Measurements from ENCODE around the gene ITGA2. TPM values are rescaled to one million over a fixed set of nuclear protein-coding genes. Genes with fewer than 3 reads are reported as not detected.

ITGA2 gene
- total RNA-seq, 2 donors from 2014 or later: 0.79 to 1.7 TPM

- peaks cover 51% of the 10 kb centered on the region for H3K4me1 Mint-ChIP-seq (ENCODE audit: low read depth)
- H3K27me3 Mint-ChIP-seq (ENCODE audit: low read depth): peaks cover 42% of the 10 kb centered on the region
- ATAC-seq (replicated peaks in 1 of 2) (no peak), DNase-seq (no peak)
- no peak overlapping the region for H3K27ac Mint-ChIP-seq
- no peaks in the 10 kb centered on the region for H3K9me3 Mint-ChIP-seq
- no peak overlapping the region for H3K4me3 Mint-ChIP-seq
- no peaks in the 10 kb centered on the region for H3K36me3 Mint-ChIP-seq (ENCODE audit: insufficient read depth in 2 of 2)
Observed at GRCh38 chr5:53087171-53087570, 98.0 kb downstream of the ITGA2 start.

DNA sequence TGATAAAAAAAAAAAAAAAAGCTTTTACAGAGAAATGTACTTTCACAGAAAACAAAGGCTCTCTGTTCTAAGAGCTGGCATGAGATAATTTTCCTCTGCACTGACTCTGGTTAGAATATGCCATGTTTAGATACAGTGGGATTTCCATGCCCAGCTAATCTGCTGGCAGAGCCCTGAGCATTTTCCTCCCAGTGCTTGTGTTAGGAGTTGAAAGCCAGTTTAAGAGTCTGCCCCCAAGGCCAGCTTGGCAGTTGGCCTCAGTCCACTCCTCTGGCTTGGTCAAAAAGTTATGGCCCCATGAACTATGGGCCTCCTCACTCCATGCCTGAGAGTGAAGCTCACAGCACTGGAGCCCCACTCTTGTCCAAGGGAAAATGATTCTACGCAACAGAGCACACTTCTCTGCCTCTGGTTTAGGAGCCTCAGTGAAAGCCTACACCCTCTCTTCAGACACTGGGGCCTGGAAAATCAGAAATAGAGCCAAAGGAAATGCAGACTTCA, 98.5 kb downstream of the ITGA2 start:
- ATAC-seq (replicated peaks in 1 of 2) (no peak), DNase-seq (no peak)
- Mint-ChIP-seq H3K4me1 (ENCODE audit: low read depth) (peaks cover 51% of the 10 kb centered on the region), H3K27me3 (ENCODE audit: low read depth) (peaks cover 39% of the 10 kb centered on the region), H3K4me3 (no peak overlapping the region), H3K9me3 (no peaks in the 10 kb centered on the region), H3K27ac (peak overlapping the region; percentile 50), H3K36me3 (ENCODE audit: insufficient read depth in 2 of 2) (no peaks in the 10 kb centered on the region)

- Mint-ChIP-seq H3K9me3 (no peaks in the 10 kb centered on the region), H3K27me3 (ENCODE audit: low read depth) (peaks cover 27% of the 10 kb centered on the region), H3K4me3 (peak overlapping the region; percentile 67 to 82), H3K4me1 (ENCODE audit: low read depth) (peaks cover 40% of the 10 kb centered on the region), H3K36me3 (ENCODE audit: insufficient read depth in 2 of 2) (no peaks in the 10 kb centered on the region), H3K27ac (peak overlapping the region; percentile 89)
- DNase-seq (no peak), ATAC-seq (replicated peaks in 1 of 2) (peak; percentile 88 to 89)
Observed at GRCh38 chr5:53089481-53089991, 100.4 kb downstream of the ITGA2 start.

- Mint-ChIP-seq H3K27me3 (ENCODE audit: low read depth) (peaks cover 20% of the 10 kb centered on the region), H3K36me3 (ENCODE audit: insufficient read depth in 2 of 2) (no peaks in the 10 kb centered on the region), H3K27ac (peak overlapping the region; percentile 15), H3K4me3 (peak overlapping the region; percentile 67 to 82), H3K9me3 (no peaks in the 10 kb centered on the region), H3K4me1 (ENCODE audit: low read depth) (peaks cover 37% of the 10 kb centered on the region)
- ATAC-seq (replicated peaks in 1 of 2): peak; percentile 50 to 62
- DNase-seq: peak; percentile 25 to 45
Observed at GRCh38 chr5:53090229-53090628, 101.1 kb downstream of the ITGA2 start.

DNA sequence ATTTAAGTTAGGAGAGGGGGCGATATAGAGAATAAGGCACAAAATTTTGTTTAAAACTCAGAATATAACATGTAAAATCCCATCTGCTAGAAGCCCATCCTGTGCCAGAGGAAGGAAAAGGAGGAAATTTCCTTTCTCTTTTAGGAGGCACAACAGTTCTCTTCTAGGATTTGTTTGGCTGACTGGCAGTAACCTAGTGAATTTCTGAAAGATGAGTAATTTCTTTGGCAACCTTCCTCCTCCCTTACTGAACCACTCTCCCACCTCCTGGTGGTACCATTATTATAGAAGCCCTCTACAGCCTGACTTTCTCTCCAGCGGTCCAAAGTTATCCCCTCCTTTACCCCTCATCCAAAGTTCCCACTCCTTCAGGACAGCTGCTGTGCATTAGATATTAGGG, 102.1 kb downstream of the ITGA2 start:
- H3K36me3 Mint-ChIP-seq (ENCODE audit: insufficient read depth in 2 of 2): no peaks in the 10 kb centered on the region
- peaks cover 15% of the 10 kb centered on the region for H3K27me3 Mint-ChIP-seq (ENCODE audit: low read depth)

GRCh38 chr5:53092242-53092641, 103.1 kb downstream of the ITGA2 start:
- Mint-ChIP-seq H3K27ac (no peak overlapping the region), H3K9me3 (no peaks in the 10 kb centered on the region), H3K4me3 (no peak overlapping the region), H3K4me1 (ENCODE audit: low read depth) (peaks cover 46% of the 10 kb centered on the region), H3K27me3 (ENCODE audit: low read depth) (peaks cover 5% of the 10 kb centered on the region), H3K36me3 (ENCODE audit: insufficient read depth in 2 of 2) (no peaks in the 10 kb centered on the region)
- DNase-seq (no peak), ATAC-seq (replicated peaks in 1 of 2) (no peak)

More for the DNA sequence above, 102.1 kb downstream of the ITGA2 start:
- peaks cover 46% of the 10 kb centered on the region for H3K4me1 Mint-ChIP-seq (ENCODE audit: low read depth)
- no peak overlapping the region for H3K27ac Mint-ChIP-seq
- no peak for DNase-seq
- H3K4me3 Mint-ChIP-seq: no peak overlapping the region
- ATAC-seq (replicated peaks in 1 of 2): no peak
- H3K9me3 Mint-ChIP-seq: no peaks in the 10 kb centered on the region

DNA sequence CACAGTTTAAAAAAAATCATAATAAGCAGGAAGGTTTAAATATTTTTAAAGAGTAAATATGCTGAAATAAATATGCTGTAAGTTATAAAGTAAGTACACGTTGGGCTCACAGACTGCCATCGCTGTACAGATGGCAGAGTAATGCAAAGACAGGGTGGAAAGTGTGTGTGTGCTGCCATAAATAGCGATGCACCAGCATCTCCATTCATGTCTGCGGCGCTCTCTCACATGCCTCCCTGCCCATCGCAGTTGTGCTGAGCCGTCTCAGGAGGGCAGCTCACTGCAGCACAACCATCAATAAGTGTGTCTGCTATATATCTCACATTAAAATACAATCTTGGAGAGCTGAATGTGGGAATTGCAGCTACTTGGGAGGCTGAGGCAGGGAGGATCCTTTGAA, 106.1 kb downstream of the ITGA2 start:
- Mint-ChIP-seq H3K36me3 (ENCODE audit: insufficient read depth in 2 of 2) (peaks cover 4 to 5% of the 10 kb centered on the region in 2 donors), H3K27ac (no peak overlapping the region), H3K4me1 (ENCODE audit: low read depth) (peaks cover 28% of the 10 kb centered on the region), H3K9me3 (no peaks in the 10 kb centered on the region), H3K27me3 (ENCODE audit: low read depth) (peaks cover 3% of the 10 kb centered on the region), H3K4me3 (no peak overlapping the region)
- ATAC-seq (replicated peaks in 1 of 2) (no peak), DNase-seq (no peak)

DNA sequence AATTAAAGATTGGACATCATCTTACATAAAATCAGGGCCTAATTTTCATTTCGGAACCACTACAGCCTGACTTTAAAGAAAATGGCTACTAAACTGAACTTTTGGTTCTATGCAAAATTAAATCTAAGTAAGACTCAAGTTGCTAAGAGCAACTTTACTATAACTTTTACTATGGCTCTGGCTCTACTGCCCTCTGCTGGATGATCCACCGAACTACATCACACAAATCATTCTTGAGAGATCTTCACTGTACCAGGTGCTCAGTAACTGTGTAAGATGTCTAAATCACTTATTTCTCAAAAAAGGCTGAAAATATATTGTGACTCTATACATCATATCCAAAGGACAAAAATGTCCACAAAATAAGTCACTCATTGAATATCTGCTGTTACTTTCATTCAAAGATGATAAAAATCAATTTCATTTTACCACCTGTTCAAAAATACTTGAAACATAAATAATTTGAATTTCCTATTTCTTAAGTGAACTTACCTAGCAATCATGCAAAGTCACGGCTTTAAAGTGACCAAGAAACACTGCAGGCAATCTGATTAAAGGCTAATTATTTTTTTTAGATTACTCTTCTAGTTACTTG, 106.9 kb downstream of the ITGA2 start:
- DNase-seq: peak; percentile 58 to 70
- Mint-ChIP-seq H3K4me1 (ENCODE audit: low read depth) (peaks cover 20% of the 10 kb centered on the region), H3K36me3 (ENCODE audit: insufficient read depth in 2 of 2) (peaks cover 4 to 5% of the 10 kb centered on the region in 2 donors), H3K9me3 (no peaks in the 10 kb centered on the region), H3K27me3 (ENCODE audit: low read depth) (no peaks in the 10 kb centered on the region), H3K4me3 (no peak overlapping the region), H3K27ac (peak overlapping the region; percentile 83)
- peak; percentile 53 to 64 for ATAC-seq (replicated peaks in 1 of 2)

DNA sequence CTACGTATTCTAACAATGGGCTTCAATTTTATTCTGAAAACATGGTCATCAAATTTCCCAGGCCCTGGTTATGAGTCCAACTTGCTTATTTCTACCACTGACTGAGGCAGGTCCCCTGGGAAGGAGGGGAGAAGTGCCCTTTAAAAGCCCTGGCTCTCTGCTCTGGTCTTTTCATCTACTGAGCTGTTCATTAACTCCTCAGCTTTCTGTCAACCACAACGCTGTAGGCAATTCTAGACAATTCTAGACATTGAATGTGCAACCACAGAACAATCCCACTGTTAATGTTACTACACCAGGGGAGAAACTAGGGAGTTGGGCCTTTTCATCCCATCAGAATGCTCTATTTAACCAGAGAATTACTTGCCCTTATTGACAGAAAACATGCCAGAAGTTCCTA, 110.4 kb downstream of the ITGA2 start:
- Mint-ChIP-seq H3K27me3 (ENCODE audit: low read depth) (no peaks in the 10 kb centered on the region), H3K9me3 (no peaks in the 10 kb centered on the region), H3K36me3 (ENCODE audit: insufficient read depth in 2 of 2) (peaks cover 4 to 13% of the 10 kb centered on the region in 2 donors), H3K4me1 (ENCODE audit: low read depth) (peaks cover 17% of the 10 kb centered on the region), H3K27ac (no peak overlapping the region), H3K4me3 (no peak overlapping the region)
- ATAC-seq (replicated peaks in 1 of 2) (no peak), DNase-seq (no peak)

DNA sequence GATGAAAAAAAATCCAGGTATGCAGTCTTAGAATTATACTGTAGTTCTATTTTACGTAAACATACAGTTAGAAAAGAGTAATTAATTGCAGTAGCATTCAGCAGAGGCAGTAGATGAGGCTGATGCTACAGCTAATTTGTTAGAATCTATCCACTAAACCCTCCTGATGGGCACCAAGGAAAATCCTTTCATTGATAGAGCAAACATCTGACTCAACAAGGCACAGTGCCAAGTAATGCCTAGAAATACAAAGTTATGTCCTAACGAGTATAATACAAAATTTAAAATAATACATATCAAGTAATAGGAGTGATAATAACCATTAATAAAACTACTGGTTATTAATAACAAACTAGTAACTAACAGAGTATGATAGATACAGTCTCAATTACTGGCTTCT, 111.5 kb downstream of the ITGA2 start:
- Mint-ChIP-seq H3K27ac (no peak overlapping the region), H3K9me3 (no peaks in the 10 kb centered on the region), H3K27me3 (ENCODE audit: low read depth) (no peaks in the 10 kb centered on the region), H3K36me3 (ENCODE audit: insufficient read depth in 2 of 2) (peaks cover 4 to 16% of the 10 kb centered on the region in 2 donors), H3K4me1 (ENCODE audit: low read depth) (peaks cover 21% of the 10 kb centered on the region), H3K4me3 (no peak overlapping the region)
- no peak for ATAC-seq (replicated peaks in 1 of 2)
- no peak for DNase-seq

DNA sequence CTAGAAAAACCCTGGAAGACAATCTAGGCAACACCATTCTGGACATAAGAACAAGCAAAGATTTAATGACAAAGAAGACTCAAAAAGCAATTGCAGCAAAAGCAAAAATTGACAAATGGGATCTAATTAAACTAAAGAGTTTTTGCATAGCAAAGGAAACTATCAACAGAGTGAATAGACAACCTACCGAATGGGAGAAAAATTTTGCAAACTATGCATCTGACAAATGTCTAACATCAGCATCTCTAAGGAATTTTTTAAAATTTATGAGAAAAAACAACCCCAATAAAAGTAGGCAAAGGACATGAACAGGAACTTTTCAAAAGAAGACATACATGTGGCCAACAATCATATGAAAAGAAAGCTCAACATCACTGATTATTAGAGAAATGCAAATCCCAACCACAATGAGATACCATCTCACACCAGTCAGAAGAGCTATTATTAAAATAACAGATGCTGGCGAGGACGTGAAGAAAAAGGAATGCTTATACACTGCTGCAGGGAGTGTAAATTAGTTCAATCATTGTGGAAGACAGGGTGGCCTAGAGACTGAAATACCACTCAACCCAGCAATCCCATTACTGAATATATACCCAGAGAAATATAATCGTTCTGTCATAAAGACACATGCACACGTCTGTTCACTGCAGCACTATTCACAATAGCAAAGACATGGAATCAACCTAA, 116.6 kb downstream of the ITGA2 start:
- H3K4me1 Mint-ChIP-seq (ENCODE audit: low read depth): peaks cover 52% of the 10 kb centered on the region
- ATAC-seq (replicated peaks in 1 of 2) (no peak), DNase-seq (no peak)
- no peak overlapping the region for H3K4me3 Mint-ChIP-seq
- H3K36me3 Mint-ChIP-seq (ENCODE audit: insufficient read depth in 2 of 2): peaks cover 1 to 13% of the 10 kb centered on the region in 2 donors
- no peaks in the 10 kb centered on the region for H3K9me3 Mint-ChIP-seq
- H3K27ac Mint-ChIP-seq: no peak overlapping the region
- H3K27me3 Mint-ChIP-seq (ENCODE audit: low read depth): no peaks in the 10 kb centered on the region

DNA sequence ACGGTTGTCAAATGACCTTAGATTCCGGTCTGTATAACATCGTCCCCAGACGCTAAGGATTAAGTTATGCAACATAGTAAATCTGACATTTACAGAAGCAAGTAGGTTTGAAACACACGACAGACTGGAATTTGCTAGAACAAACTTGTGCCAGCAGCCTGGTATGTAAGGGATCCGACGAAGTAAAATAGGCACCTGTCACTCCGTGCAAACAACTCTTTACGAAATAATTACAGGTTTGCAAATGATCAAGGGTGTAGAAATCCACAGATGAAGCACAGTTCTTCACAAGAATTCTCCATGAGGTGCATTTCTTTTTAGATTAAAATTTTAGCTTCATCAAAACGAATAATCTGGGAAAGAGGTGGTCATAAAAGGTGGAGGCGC, 119.9 kb downstream of the ITGA2 start:
- H3K4me3 Mint-ChIP-seq: peak overlapping the region; percentile 95 to 99
- H3K36me3 Mint-ChIP-seq (ENCODE audit: insufficient read depth in 2 of 2): peaks cover 1 to 5% of the 10 kb centered on the region in 2 donors
- DNase-seq: no peak
- peak overlapping the region; percentile 99 for H3K27ac Mint-ChIP-seq
- H3K9me3 Mint-ChIP-seq: no peaks in the 10 kb centered on the region
- peaks cover 53% of the 10 kb centered on the region for H3K4me1 Mint-ChIP-seq (ENCODE audit: low read depth)
- H3K27me3 Mint-ChIP-seq (ENCODE audit: low read depth): no peaks in the 10 kb centered on the region
- ATAC-seq (replicated peaks in 1 of 2): peak; percentile 6

DNA sequence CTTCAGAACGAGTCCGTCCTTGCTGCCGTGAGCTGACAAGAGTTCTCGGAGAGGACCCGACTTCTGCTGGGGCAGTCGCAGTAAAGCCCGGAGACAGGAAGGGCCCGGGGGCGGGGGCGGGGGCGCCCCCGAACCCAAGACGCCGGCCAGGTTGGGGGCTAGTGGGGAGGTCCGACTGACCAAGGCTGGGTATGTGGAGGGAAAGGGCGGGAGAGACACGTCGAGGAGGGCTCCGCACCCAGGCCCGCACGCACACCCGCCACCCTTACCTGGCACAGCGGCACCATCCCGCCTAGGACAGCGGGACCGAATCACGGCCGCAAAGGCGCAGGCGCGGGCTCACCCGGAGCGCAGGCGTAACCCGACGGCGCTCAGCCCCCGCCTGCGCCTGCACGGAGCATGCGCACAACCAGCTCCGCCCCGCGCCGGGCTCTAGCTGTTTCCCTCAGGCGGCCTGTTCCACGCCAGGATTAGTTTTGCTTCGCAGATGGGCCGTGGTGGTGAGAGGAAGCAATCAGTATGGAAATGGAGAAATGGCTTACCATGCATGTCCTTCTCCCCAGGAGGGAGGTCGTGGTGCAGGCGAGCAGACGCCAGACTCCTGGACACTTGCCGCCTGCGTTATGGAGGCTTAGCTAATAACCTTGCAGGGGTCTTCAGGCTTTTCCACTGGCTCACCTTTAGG, 120.4 kb downstream of the ITGA2 start, which contains the start of gene MOCS2:
Gene MOCS2 (minus strand): TSS at position 315 of the 685 bp plus-strand sequence. CDS start 2,583 bp downstream, outside the sequence.
- ATAC-seq (replicated peaks in 1 of 2): peak; percentile 98 to 99
- no peaks in the 10 kb centered on the region for H3K27me3 Mint-ChIP-seq (ENCODE audit: low read depth)
- peaks cover 53% of the 10 kb centered on the region for H3K4me1 Mint-ChIP-seq (ENCODE audit: low read depth)

More for the DNA sequence above, 120.4 kb downstream of the ITGA2 start, which contains the start of gene MOCS2:
- Mint-ChIP-seq H3K4me3 (peak within 1 kb of the TSS; percentile 95 to 99), H3K36me3 (ENCODE audit: insufficient read depth in 2 of 2) (peaks cover 1 to 5% of the 10 kb centered on the region in 2 donors), H3K9me3 (no peaks in the 10 kb centered on the region), H3K27ac (peak within 1 kb of the TSS; percentile 99)
- peak; percentile 92 to 93 for DNase-seq
